ENCODE measurements around the gene LRP1.

The LRP1 gene

GRCh38 chr12:57175428-57176138 is 47.3 kb downstream of the LRP1 start:
- TF ChIP-seq CTCF (IDR thresholded peaks at IDR 0.05; ENCODE audit: insufficient read depth, low read length) (peak; percentile 76), POLR2AphosphoS5 (IDR thresholded peaks at IDR 0.05; ENCODE audit: low read depth) (no peak), REST (IDR thresholded peaks at IDR 0.05; ENCODE audit: insufficient replicate concordance, low read depth) (no peak)
- Histone ChIP-seq H3K27me3 (ENCODE audit: insufficient read depth, poor library complexity, severe bottlenecking) (peaks cover 4% of the 10 kb centered on the region), H3K4me3 (replicated peaks; ENCODE audit: insufficient read depth, low read length) (no peak overlapping the region), H3K27ac (replicated peaks) (no peak overlapping the region)
- peak; percentile 70 to 79 for DNase-seq (ENCODE audit: low read depth in 1 of 2, low spot score in 1 of 2)

GRCh38 chr12:57176139-57176477 is 47.8 kb downstream of the LRP1 start:
- no peak overlapping the region for H3K4me3 ChIP-seq (replicated peaks; ENCODE audit: insufficient read depth, low read length)
- DNase-seq (ENCODE audit: low read depth in 1 of 2, low spot score in 1 of 2), result no peak
- peaks cover 4% of the 10 kb centered on the region for H3K27me3 ChIP-seq (ENCODE audit: insufficient read depth, poor library complexity, severe bottlenecking)
- H3K27ac ChIP-seq (replicated peaks), result no peak overlapping the region
- TF ChIP-seq CTCF (IDR thresholded peaks at IDR 0.05; ENCODE audit: insufficient read depth, low read length) (no peak), POLR2AphosphoS5 (IDR thresholded peaks at IDR 0.05; ENCODE audit: low read depth) (no peak), GABPA (IDR thresholded peaks at IDR 0.05; ENCODE audit: low read depth) (no peak), REST (IDR thresholded peaks at IDR 0.05; ENCODE audit: insufficient replicate concordance, low read depth) (no peak), SPI1 (IDR thresholded peaks at IDR 0.05; ENCODE audit: borderline replicate concordance, low read depth) (no peak)

- no peak for DNase-seq (ENCODE audit: low read depth in 1 of 2, low spot score in 1 of 2)
- no peak overlapping the region for H3K27ac ChIP-seq (replicated peaks)
- H3K4me3 ChIP-seq (replicated peaks; ENCODE audit: insufficient read depth, low read length), result no peak overlapping the region
- TF ChIP-seq SPI1 (IDR thresholded peaks at IDR 0.05; ENCODE audit: borderline replicate concordance, low read depth) (no peak), GABPA (IDR thresholded peaks at IDR 0.05; ENCODE audit: low read depth) (no peak)
- peaks cover 9% of the 10 kb centered on the region for H3K27me3 ChIP-seq (ENCODE audit: insufficient read depth, poor library complexity, severe bottlenecking)
These were observed 48.6 kb downstream of the LRP1 start for GRCh38 chr12:57176846-57177245.

- TF ChIP-seq GABPA (IDR thresholded peaks at IDR 0.05; ENCODE audit: low read depth), result no peak
- no peak for TF ChIP-seq REST (IDR thresholded peaks at IDR 0.05; ENCODE audit: insufficient replicate concordance, low read depth)
- no peak for TF ChIP-seq CTCF (IDR thresholded peaks at IDR 0.05; ENCODE audit: insufficient read depth, low read length)
- no peak for TF ChIP-seq SPI1 (IDR thresholded peaks at IDR 0.05; ENCODE audit: borderline replicate concordance, low read depth)
- TF ChIP-seq POLR2AphosphoS5 (IDR thresholded peaks at IDR 0.05; ENCODE audit: low read depth), result no peak
- no peak overlapping the region for H3K4me3 ChIP-seq (replicated peaks; ENCODE audit: insufficient read depth, low read length)
- DNase-seq (ENCODE audit: low read depth in 1 of 2, low spot score in 1 of 2), result no peak
- no peak overlapping the region for H3K27ac ChIP-seq (replicated peaks)
- H3K27me3 ChIP-seq (ENCODE audit: insufficient read depth, poor library complexity, severe bottlenecking), result peaks cover 11% of the 10 kb centered on the region
These were observed 49.1 kb downstream of the LRP1 start for GRCh38 chr12:57177354-57177753.
